CD4-positive, alpha-beta T cell treated with Interleukin-4 for 1 hour (primary cell): ENCODE data around the gene IL25.
"Not testable (repeated sequence)": the region's sequence is repeated elsewhere in the genome, so short reads cannot be mapped to it uniquely, and the experiment has no call there.

Source experiments
- DNase-seq, 2 donors: peaks; one replicate each; pipeline ENCODE4 v3.0.0-alpha.2; 2020 to 2022

IL25 gene

DNA sequence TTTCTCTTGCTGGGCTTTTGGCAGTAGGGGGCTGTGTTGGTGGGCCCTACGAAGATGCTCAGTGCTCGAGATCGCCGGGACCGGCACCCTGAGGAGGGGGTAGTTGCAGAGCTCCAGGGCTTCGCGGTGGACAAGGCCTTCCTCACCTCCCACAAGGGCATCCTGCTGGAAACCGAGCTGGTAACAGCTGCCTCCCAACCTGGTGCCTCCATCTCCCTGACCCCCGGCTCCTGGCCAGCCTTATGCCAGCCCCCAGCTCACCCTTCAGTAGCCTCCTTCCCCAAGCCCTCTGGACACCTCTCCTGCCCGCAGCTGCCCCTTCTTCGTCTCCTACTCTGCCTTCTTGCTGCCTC is 4.6 kb downstream of the IL25 start:
- DNase-seq = no peak

GRCh38 chr14:23377573-23378563 is 5.3 kb downstream of the IL25 start:
- DNase-seq = no peak

DNA sequence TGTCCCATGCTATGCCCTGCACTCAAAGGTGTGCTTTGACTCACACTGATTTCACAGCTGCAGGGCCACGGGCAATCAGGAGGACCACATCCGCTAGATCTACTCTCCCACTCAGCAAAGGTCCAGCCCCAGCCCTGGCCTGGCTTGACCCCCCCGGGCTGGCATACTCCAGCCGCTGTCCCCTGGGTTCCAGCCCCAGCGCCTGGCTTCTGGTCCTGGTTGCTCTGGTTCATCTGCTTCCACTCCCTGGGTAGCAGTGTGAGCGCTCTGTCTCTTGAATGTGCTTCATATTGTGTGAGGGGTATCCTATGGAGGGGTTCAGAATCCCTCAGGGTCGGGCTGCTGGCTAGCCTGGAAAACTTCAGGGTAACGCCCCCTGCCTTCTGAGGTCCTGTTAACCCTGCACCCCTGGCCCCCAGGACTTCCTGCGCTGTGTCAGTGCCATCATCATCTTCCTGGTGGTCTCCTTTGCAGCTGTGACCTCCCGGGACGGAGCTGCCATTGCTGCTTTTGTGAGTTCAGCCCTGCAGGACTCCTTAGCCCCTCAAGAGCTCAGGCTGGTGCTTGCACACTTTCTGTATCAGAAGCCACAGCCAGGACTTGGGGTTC is 6.1 kb downstream of the IL25 start:
- DNase-seq = no peak

- DNase-seq = peak; percentile 61 to 65
Measured at GRCh38 chr14:23379366-23380196, 7.0 kb downstream of the IL25 start.

DNA sequence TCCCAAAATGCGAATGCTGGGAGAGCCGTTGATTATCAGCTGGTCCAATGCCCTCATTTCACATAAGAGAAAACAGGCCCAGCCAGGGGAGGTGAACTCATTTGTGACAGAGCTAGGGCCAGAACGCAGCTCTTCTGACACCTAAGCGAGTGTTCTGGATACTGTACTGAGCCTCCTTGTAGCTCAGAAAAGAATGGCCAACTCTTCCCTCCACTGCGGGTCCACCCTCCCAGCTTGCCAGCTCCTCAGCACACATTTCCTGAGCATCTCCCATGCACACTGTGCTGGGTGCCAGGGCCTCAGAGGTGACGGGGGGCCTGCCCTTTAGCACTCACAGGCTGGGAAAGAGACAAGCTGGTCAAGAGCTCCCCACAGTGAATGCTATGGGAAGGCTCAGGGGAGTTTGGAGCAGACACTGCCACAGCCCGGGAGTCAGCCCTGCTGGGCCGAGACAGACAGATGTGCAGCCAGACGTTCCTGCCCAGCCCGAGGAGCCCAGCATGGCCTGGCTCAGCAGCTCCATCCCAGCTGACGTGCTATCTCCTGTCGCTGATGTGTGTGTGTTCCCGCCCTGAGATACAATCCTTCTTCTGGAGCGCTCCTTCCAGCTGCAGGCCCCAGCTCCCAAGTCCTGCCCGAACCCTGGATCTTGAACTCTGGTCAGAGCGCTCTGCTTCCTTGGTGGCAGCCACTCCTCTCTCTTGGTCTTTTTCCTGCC is 7.7 kb downstream of the IL25 start:
- DNase-seq = no peak

DNA sequence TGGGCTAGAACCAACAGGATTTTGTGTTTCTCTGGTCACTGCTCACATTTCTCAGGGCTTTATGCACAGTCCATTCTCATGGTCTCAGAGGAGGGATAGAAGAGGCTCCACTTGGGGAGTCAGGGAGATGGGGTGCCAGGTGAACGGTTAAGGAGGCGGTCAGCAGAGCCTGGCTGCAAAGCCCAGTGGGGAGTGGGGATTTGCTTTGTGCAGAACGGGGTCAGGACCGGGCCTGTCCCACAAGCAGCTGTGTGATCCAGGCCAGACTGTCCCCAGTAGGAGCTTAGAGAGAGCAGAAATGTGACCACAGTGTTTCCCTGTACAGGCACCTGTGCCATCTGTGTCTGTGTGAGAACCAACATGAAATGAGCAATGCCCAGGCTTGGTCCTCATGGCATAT is 8.4 kb downstream of the IL25 start:
- no peak for DNase-seq

DNA sequence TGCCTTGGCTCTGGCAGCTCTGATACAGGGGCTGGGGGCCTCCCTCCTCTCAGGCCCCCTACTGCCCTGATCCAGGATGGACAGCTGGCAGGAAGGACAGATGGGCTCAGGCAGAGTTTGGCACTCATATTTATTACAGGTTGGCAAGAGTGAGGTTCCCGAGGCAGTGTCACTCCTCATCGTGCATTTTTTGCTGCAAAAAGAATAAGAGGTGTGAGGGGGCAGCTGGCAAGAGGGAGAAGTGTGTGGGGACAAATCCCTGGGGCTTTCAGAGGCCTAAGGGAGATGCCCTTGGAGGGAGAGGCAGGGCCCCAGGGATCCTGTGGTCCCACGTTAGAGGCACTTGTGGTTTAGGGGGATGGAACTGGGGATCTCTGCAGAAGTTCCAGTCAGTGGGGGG is 9.3 kb downstream of the IL25 start:
- no peak for DNase-seq

GRCh38 chr14:23382276-23382675 is 9.7 kb downstream of the IL25 start:
- DNase-seq = no peak

DNA sequence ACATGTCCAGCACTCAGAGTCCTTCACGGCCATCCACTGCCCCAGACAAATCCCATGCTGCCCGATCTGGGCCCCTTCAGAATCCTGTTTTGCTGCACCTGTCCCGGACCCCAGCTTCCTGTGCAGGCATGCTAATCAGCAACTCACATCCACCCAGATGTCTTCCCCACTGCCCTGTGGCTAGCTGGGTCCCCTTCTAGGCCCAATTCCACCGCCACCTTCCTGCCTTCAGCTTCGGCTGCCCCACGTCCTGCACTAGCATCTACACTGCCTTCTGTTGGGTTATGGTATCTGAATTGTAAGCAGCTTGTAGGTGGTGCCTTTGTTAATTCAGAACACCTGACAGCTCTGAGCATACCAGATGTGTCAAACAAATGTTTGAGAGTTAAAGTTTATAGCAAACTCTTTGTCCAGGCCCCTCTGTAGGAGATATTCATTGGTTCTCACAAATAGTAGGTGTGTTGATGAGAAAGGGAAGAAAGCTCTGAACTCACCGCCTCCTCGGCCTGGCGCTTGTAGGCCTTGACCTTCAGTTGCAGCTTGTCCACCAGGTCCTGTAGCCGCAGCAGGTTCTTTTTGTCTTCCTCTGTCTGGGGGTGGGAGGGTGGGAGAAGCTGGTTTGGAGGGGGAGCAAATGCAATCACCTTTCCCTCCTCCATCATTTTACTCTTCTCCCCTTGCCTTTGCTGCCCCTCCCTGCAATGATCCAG is 10.3 kb downstream of the IL25 start:
- DNase-seq = no peak

- DNase-seq = no peak
Measured at GRCh38 chr14:23384364-23385080, 11.9 kb downstream of the IL25 start.

GRCh38 chr14:23385244-23385641 is 12.6 kb downstream of the IL25 start:
- DNase-seq = no peak

GRCh38 chr14:23385642-23386265 is 13.1 kb downstream of the IL25 start:
- DNase-seq = no peak

GRCh38 chr14:23386266-23386657 is 13.7 kb downstream of the IL25 start:
- DNase-seq = not testable (repeated sequence)

DNA sequence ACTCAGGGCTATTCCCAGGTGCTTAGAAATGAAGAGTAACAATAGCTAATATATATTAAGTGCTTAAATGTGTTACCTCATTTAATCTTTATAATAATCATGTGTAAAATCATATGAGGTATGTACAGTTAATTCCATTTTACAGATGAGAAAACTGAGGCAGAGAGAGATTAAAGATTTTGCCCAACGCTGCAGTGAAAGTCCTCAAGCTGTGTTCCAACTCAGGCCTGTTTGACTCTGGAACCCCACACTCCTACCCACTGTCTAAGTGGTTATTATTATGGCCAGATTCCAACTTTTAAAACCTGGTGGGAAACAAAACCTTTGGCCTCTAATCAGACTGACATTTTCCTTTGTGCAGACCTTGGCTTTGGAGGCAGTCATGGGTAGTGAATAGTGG is 14.4 kb downstream of the IL25 start:
- DNase-seq = no peak

GRCh38 chr14:23387916-23388882 is 15.6 kb downstream of the IL25 start:
- no peak for DNase-seq

DNA sequence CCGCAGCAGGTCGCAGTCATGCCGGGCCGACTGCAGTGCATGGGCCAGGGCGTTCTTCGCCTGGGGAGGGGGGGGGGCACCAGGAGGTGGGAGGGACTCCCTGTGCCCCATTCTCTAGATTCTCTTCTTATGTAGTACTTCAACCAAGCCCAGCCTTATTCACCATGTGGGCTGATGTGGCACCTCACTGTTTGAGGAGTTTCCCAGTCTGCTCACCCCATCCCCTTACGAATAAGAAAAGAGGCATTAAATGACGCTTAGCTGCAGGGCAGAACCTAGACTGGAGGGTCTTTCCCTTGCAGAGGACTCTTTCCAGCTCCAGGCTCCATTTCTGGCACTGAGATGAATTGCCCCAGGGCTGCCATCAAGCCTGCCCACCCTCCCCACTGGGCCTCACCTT is 16.4 kb downstream of the IL25 start:
- DNase-seq = no peak

DNA sequence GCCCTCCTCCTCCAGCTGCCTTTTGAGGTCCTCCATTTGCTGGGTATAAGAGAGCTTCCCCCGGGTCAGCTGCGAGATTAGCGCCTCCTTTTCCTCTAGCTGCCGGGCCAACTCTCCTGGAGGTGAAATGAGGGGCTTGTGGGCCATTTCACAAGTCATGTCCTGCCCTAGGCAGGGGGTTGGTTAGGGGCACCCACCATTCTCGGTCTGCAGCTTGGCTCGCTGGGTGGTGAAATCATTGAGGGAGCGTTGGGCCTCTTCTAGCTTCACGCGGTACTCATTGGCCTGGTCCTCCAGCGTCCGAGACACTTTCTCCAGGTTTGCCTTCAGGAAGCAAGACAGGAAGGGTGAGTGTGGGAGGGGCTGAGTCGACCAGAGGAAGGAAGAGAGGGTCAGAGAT is 16.8 kb downstream of the IL25 start:
- DNase-seq = no peak

GRCh38 chr14:23389871-23390270 is 17.3 kb downstream of the IL25 start:
- not testable (repeated sequence) for DNase-seq

GRCh38 chr14:23392613-23393012 is 20.0 kb downstream of the IL25 start:
- no peak for DNase-seq

DNA sequence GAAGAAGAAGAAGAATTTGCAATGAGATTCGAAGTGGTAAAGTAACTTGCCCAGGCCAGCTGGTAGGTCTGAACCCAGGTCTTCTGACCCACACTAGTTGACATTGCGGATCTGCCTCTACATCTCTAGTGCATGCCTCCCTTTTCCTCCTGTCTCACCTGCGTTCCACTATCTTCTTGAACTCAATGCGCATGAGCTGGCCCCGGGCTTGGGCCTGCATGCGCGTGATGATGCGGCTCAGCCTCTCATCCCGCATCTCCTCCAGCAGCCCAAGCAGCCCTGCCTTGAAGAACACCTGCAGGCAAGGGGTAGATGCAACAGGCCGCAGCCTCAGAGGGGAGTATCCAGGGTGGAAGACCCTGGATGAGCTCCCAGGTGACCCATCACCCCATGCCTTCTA is 23.5 kb downstream of the IL25 start:
- no peak for DNase-seq
